Hematopoietic multipotent progenitor cell (in vitro differentiated cells): ENCODE results near the gene SIL1. TPM values are rescaled to one million over a fixed set of nuclear protein-coding genes. Genes with fewer than 3 reads are reported as not detected.

ENCODE experiments used
- DNase-seq, 3 donors: peaks; one replicate each; pipeline ENCODE4 v3.0.0-alpha.2; 2011 to 2015; ENCODE audit warnings: low read depth in 2 of 3, low spot score in 2 of 3
- total RNA-seq: library from RNA; depleted of rRNA; stranded (reverse); fragments of >200 nt; gene quantifications from one replicate; pipeline ENCODE4 v1.2.3, GENCODE V29; 2012

SIL1 gene
- total RNA-seq, 1 donor = 105 TPM

DNA sequence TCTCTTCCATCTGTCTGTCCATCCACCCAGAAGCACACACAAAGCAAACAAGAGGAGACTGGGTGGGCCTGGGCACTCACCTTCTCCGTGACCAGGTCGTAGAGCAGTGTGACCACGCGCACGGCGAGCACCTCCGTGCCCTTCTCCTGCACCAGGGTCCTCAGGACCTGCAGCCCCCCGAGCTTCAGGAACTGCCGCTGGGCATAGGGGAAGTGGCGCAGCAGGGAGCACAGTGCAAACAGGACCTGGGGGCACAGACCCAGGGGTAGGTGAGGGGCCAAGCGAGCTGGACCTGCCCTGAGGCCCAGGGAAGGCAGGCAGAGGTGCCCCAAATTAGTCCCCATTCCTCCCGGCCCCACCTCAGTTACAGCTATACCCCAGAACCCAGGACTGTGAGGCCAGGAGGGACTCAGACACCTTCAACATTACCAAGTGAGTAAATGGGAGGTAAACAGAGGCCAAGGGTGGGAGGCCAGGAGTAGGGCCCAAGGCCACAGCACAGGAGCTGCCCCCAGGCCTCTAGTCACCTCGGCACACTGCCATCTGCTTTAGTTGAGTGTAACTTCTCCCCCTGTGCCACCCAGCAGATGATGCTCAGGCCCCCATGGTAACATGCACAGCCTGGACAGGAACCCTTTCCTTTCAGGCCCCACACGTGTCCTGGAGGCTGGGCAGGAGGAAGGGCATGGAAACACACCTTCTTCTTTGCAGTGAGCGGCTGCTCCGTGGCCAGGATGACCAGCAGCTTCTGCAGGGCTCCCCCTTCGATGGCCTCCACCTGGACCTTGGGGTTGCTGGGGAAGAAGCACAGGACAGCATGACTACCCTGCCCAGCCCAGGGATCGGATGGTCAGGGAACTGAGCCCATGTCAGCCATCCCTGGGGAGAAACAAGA is 246.8 kb downstream of the SIL1 start:
- DNase-seq = no peak

DNA sequence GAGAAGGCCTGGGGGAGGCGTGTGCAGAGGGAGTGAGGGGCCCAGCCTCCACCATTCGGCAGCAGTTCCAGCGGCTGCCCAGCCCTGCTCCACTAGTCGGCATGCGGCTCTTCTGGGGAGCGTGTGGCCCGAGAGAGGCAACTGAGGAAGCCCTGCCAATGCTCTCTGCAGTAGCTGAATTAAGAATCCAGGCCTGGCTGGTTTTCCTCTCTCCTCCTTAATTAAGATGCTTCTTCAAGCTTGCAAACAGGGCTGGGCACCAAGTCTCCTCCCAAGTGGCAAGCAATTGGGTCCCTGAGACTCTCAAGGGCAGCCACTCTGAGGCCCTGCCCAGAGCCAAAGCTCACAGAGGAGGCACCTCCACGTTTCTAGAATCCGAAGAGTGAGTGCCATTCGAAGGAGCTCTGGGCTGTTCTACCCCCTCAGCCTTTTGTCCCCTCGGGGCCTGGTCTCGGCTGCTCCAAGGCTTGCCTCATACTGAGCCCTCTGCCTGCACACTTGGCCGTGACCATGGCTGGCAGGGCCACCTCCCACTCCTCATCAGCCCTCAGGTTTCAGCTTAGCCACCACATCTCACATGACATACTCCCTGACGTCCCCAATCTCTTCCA is 247.6 kb downstream of the SIL1 start:
- no peak for DNase-seq

DNA sequence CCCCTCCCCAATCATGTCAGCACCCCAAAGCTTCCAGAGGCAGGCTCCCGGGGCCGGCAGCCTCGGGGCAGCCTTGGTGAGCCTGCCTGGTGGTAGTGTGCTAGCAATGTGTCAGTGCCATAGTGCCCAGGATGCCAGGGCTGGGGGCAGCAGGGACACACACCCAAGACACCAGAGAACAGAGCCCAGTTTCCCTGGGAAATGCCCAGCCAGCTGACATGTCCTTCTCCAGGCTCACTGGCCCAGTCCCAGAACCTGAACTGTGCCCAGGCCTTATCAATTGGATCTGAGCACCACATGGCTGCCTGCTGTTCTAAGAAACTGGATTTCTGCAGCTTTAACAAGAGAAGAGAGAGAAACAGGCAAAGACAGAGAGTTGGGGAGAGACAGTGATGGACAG is 248.2 kb downstream of the SIL1 start:
- DNase-seq = no peak

DNA sequence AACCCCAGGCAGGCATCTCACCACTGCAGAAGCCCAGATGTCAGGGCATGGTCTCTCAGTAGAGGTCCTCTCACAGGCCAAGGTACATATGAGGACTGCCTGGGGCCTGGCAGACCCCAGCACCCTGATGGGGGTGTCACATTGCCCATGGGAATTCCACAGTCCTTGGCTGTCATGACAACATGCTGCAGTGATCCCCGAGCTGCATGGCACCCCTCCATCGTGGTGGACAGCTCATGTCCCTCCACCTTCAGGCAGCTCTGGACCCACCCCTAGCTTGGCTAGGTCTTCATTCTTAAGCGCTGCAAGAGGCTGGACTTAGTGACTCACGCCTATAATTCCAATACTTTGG is 249.0 kb downstream of the SIL1 start:
- DNase-seq = no peak

DNA sequence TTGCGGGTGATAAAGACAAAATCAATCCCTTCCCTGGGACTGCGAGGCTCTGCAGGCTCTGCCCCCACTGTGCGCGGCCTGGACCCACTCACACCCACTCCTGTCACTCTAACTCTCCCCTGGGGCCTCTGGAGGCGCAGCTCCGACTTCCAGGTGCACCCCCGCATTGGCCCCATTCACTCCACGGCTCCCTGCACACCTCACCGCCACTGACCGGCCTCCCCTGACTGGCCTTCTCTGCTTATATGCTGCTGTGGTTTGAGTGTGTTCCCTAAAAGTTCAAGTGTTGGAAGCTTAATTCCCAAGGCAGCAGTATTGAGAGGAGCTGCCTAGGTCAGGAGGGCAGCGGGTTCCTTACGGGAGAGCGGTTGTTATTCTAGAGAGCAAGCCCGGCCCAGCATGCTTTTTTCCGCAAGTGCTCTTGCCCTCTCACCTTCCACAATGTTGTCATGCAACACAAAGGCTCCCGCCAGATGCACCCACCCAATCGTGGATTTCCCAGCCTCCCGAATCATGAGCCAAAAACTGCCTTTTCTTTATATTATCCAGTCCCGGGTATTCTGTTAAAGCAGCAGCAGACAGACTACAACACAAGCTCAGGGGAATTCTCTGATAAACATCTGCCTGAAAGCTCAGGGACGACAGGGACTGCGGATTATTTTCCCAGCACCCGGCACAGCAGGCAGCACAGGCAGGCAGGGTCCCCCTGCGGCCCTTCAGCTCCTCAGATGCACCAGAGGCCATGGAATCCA is 249.5 kb downstream of the SIL1 start:
- no peak for DNase-seq

DNA sequence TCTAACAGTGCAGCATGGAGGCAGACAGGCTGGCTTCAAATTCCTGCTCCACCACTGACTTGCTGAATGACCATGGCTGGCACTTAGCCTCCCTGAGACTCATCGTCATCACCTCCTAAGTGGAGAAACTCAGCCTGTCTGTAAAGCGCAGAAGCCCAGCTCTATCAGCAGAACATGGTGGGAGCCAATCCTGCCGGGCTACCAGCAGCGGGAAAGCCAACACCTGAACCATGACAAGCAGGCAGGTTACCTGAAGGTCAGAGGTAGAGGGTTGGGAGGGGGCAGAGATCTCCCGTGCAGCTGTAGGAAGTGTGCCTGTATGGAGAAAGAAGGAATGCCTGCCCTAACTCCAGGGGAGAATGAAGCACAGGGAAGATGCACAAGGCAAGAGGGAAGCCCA is 250.4 kb downstream of the SIL1 start:
- no peak for DNase-seq

DNA sequence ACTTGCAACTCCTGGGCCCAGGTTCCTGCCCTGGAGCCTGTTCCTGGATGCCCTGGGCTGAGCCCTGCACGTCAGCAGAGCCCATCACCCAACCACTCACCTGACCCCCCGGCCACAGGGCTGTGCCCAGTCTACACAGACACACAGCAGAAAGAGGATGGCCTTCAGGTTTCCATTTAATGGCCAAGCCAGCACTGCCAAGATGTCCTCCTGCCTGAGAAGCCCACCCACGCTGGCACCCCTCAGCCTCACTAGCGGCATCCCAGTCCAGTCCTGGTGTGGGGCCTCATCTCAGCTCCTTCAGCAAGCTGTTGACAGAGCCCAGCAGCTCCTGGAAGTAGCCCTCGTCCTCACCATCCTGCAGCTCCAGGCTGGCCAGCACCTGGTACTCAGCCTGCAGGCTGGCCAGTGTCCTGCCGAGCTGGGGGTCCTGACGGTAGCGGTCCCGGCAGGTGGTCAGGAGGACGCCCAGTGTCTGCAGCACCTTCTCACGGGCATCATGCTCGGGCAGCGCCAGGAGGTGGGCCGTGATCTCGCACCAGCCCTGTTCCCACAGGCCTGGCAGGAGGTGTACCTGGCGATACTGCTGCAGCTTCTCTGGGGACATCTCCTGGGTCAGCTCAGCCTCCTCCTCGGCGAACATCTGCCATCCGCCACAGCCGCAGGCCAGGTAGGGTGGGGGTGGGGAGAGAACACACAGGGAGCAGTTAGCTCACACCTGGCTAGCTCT is 251.2 kb downstream of the SIL1 start:
- no peak for DNase-seq

DNA sequence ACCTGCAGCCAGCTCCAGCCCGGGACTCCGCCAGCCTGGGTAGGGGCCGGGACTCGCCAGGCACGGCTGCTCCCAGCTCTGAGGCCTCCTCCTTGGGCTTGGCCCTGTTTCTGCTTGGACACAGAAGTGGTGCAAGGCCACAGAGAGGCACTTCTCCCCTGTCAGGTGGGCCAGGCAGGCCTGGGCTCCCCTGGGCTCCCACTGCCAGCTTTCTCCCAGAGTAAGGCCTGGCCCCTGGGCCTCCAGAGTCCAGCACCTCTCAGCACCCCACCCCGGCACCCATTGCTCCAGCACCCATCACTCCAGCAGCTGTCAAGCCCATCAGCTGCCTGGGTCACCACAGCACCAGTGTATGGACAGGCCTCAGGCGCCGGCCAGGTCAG is 251.9 kb downstream of the SIL1 start:
- no peak for DNase-seq

DNA sequence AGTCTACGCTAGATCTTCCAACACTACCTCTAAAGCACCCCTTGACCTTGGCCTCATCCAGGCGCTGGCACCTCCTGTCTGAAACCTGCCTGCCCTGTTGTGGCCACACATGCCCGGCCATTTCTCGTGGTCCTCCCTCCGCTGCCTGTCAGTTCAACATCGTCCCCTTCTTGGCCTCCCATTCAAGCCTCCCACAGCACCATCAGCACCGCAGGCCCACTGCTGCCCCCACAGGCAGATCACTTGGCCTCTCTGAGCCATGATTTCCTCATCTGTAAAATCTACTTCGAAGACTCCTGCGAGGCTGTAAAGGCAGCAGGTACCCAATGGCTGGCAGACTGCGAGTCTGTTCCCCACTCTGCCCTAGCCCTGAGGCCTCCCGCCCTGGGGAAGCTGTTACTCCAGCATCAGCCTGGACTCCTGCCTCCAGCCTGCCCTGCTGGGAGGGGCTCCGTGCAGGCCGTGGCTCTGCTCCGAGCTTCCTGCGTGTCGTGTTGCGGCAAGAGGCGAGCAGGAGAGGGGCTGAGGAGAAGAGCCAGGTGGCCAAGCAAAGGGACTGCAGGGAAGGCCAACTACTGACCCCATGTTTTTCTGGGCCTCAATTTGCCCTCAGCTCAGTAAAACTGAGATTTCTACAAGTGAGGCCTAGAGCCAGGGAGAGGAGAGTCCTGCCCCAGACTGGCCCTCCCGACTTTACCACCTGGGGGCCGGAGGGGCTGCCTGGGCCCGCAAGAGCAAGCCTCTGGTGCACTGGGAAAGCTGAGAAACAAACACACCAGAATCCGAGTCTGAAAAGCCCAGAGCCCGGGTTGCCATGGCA is 252.5 kb downstream of the SIL1 start:
- DNase-seq = no peak

DNA sequence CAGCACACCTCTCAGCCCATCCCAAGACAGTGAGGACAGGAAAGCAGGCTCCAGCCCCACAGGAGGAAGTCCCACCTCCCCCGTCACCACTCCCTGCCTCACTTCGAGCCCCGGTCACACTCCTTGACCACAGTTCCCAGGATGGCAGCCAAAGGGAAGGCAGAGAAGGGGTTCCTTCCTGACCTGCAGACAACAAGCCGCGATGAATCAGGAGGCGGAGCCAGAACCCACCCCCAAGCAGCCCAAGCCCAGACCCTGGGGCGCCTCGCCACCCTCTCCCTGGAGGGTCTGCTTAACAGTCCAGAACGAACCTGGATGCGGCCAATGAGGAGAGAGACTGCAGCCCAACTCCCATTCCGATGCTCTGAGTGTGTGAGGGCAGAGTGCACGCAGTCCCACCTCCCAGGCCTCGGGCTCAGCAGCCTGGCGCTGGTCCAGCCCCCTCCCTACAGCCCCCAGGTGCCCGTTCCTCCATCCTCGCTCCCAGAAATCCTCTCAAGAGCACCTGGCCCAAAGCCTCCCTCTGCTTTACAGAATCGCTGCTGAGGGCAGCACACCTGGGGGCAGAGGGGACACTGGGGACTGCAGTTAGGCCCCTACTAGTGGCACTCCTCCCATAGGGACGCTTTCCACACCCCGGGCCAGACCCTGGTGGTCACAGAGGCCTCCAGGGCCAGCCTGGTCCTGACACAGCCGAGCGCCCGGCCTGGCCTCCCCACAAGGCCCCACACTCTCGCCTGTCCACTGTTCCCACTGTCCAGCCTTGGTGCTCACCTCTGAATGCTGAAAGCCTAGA is 253.4 kb downstream of the SIL1 start:
- DNase-seq = no peak

DNA sequence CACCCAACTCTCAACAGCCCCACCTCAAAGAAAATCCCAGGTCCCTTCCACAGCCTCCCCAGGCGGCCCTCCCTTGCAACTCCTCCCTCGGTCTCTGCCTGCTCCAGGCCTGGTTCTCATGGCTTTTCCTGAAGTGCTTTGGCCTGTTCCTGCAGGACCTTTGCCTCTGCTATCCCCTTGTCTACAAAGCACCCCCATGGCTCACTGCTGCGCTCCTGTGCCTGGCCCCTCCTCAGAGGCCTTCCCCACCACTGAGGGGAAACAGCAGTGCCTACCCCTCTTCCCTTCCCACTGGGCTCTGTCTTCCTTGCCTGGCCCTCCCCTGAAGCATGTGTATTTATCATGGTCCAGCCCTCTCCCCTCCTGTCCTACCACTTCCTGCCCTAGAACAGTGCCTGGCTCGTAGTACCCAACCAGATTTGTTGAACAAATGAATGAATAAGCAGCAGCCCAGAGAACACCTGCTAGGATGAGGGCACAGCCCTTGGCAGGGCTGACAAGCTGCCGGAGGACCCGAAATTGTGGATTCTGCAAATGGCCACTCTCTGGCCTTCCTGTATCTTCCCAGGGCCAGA is 254.5 kb downstream of the SIL1 start:
- no peak for DNase-seq

DNA sequence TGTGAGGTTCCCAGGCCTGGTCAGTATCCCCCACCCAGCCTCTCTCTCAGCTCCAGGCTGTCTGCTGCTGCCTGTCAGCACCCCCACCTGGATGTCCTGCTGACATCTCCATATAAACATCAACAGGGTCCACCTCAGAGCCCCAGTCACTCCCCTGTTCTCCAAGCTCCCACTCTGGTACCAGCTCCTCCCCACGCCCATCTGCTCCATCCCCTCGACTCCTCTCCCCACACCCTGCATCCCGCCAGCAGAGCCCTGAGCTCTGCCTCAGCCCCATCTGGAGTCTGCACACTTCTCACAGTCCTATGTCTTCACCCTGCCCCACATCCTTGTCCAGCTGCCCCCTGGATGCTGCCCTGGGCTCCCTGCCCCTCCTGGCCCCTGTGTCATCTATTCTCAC is 255.3 kb downstream of the SIL1 start:
- no peak for DNase-seq

DNA sequence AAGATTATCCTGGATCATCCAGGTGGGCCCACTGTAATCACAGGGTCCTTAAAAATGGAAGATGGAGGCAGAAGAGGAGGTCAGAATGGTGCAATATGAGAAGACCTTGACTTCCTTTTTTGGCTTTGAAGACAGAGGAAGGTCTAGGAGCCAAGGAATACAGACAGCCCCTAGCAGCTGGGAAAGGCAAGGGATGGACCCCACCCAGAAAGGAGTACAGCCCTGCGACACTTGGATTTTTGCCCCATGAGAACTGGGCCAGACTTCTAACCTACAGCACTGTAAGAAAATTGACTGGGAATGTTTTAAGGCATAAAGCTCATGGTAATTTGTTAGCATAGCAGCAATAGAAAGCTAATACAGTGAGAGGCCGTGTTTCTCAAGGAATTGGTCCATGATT is 256.1 kb downstream of the SIL1 start:
- DNase-seq = no peak

DNA sequence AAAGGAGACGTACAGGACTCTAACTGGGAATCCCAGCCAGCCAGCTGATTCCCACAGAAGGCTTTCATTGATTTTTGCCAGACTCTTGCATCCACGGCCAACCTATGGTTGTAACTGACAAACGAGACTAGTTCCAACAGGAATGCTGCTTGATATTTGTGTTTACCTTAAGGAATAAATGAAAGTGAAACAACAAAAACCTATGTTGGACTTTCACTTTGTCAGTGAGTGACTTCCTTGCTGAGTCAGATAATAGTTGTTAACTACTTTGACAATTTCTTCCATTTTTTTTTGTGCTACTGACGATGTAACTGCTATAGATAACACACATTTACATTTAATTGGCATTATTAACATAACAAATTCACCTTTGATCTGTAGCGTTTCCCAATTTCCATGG is 259.6 kb downstream of the SIL1 start:
- no peak for DNase-seq

DNA sequence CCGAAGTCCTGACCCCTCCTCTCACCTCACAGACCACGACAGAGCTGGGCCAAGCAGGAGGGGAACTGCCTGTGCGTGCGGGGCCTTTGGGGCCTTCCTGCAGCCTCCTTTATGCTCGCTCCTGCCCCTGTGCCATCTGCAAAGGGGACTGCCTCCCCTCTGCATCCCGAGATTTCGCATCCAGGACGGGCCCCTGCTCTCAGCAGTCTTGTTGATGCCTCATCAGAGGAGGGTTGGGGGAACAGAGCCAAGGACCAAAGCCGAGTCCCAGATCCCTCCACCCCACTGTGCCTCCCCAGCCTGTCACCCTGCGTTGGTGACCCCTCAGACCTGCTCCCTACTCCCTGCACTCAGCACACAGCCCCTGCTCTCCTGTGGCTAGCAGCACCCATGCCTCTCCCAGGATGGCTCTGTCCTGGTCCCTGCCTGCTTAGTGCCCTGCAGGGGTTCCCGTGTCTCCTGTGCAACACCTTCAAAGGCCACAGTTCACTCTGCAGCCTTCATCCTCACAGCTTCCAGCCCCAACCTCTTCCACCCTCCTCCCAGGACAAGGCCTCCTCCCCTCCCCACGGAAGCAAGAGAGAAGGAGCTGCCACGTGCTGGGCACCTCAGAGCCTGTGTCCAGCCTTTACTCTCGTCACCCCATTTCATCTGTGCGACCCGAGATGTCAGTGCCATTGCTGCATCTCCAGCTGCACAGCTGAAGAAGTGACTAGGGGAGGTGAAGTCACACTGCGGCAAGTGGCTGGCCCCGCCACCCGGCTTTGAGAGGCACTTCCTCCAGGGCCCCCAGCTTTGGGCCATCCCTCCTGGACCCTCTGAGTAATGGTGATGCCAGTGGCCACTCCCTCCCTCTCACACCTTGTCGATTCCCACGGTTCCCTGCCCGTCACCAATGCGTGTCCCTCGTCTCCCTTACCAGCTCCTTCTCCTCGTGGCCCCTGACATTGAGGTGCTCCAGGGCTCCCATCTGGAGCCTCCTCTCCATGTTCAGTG is 260.5 kb downstream of the SIL1 start:
- no peak for DNase-seq

DNA sequence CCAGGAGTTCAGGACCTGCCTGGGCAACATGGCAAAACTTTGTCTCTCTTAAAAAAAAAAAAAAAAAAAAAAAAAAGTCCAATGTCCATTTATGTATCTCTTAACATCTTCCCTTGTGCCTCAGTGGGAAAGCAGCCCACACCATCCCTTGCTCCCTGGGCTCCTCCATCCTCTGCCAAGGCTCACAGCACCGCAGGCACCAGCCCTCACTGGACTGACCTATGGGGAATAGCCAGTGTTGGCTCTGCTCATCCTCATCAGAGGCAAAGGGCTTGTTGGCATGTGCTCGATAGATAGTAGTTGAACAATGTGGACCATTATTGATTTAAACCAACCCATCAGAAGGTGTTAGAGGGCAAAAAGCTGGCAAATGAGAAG is 261.2 kb downstream of the SIL1 start:
- DNase-seq = no peak

DNA sequence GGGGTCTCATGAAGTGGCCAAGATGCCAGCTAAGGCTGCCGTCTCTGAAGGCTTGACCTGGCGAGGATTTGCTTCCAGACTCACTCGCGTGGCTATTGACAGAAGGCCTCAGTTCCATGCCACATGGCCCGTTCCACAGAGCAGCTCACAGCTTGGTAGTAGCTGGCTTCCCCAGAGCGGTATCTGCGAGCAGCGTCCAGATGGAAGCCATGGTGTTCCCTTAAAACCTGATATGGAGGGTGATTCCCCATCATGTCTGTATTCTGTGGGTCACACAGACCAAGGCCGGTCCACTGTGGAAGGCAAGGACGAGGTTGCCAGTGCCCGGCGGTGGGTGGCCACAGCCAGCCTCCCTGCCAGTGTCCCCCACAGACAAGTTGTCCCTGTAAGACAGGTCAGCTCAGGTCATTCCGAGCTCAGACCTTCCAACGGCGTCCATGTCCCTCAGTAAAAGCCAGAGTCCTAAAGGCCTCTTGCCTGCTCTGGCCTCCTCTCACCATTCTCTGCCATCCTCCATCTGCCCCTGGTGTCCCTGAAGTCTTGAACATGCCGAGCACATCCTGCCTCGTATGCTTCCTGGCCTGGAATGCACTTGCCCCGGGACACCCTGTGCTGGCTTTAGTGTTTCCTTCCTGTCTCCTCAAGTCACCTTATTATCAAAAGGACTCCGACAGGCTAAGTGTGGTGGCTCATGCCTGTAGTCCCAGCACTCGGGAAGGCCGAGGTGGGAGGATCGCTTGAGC is 261.8 kb downstream of the SIL1 start:
- no peak for DNase-seq
